A549 (cell line): Measurements from ENCODE around the gene HNRNPAB. TPM values are rescaled to one million over a fixed set of nuclear protein-coding genes. Genes with fewer than 3 reads are reported as not detected.

Experiments used
- ATAC-seq, 2 experiments: fragments of 200-7000 bp in 1 of 2; fragments of >200 bp in 1 of 2; cut with Nextera tagmentation in 1 of 2; cut with Tn5 transposase in 1 of 2; 3 replicates each; pipeline versions ENCODE4 v1.8.0 to v1.9.1; 2018 to 2020; ENCODE audit warnings: mild to moderate bottlenecking in 1 of 2, moderate library complexity in 1 of 2
- CTCF ChIA-PET: fragments of 300-600 bp; sonication (Branson Sonifier 250); formaldehyde crosslinking; extraction: SDS; loops from one replicate; lab custom pipeline; 2021; ENCODE audit warnings: antibody characterized with exemption, inconsistent platforms; lab: Yijun Ruan, JAX
- POLR2A ChIA-PET: fragments of 350-600 bp; formaldehyde crosslinking; extraction: SDS; loops from one replicate; lab custom pipeline; 2021; ENCODE audit warnings: antibody characterized with exemption, inconsistent platforms; lab: Yijun Ruan, JAX
- DNase-seq, 2 experiments: peaks; one replicate each; pipeline versions ENCODE4 v3.0.0 to v3.0.0-alpha.2; 2011 to 2016; ENCODE audit warnings: low read depth in 1 of 2, low spot score in 1 of 2
- FAIRE-seq: peaks from 2 replicates; lab custom pipeline; 2011; peaks lifted over from hg19 to GRCh38; lab: Jason Lieb, UNC
- H3K27ac ChIP-seq, 2 experiments: fragments of >200 bp; sonication (Bioruptor Twin); formaldehyde crosslinking; 3 replicates each; pipeline ENCODE4 v1.5.1; 2016 to 2017
- H3K4me1 ChIP-seq: fragments of >200 bp; sonication (Bioruptor Twin); formaldehyde crosslinking; 3 replicates; pipeline ENCODE4 v1.6.1; 2016
- H3K4me2 ChIP-seq: fragments of >200 bp; sonication (Bioruptor Twin); formaldehyde crosslinking; 3 replicates; pipeline ENCODE4 v1.6.1; 2016
- H3K4me3 ChIP-seq: fragments of >200 bp; sonication (Bioruptor Twin); formaldehyde crosslinking; 3 replicates; pipeline ENCODE4 v1.5.1; 2016
- H3K9me3 ChIP-seq: fragments of >200 bp; sonication (Bioruptor Twin); formaldehyde crosslinking; 3 replicates; pipeline ENCODE4 v1.6.1; 2016
- CBX2 ChIP-seq: fragments of 200-600 bp; sonication (generic); IDR thresholded peaks from 2 replicates; pipeline ENCODE4 v1.6.1; 2016; ENCODE audit warnings: low read depth, mild to moderate bottlenecking, borderline replicate concordance
- CEBPB ChIP-seq, 2 experiments: fragments of >200 bp in 1 of 2; sonication (Bioruptor Twin) in 1 of 2; formaldehyde crosslinking in 1 of 2; IDR thresholded peaks; 2 replicates each; pipeline ENCODE4 v1.6.1; 2012 to 2016
- CHD2 ChIP-seq: fragments of 150-350 bp; IDR thresholded peaks from 2 replicates; pipeline ENCODE4 v1.6.1; 2014; ENCODE audit warnings: low read length; ENCODE audit not compliant: partially characterized antibody
- CHD4 ChIP-seq: fragments of 200-600 bp; sonication (generic); IDR thresholded peaks from 2 replicates; pipeline ENCODE4 v1.6.1; 2016; ENCODE audit warnings: antibody characterized with exemption, mild to moderate bottlenecking, borderline replicate concordance
- EHMT2 ChIP-seq: fragments of 200-600 bp; sonication (generic); IDR thresholded peaks from 2 replicates; pipeline ENCODE4 v1.6.1; 2016; ENCODE audit warnings: antibody characterized with exemption, low read depth, mild to moderate bottlenecking, moderate library complexity
- ELK1 ChIP-seq: fragments of 150-350 bp; IDR thresholded peaks from 2 replicates; pipeline ENCODE4 v1.6.1; 2014; ENCODE audit warnings: low read depth, mild to moderate bottlenecking, low read length
- ESRRA ChIP-seq: fragments of 150-350 bp; IDR thresholded peaks from 2 replicates; pipeline ENCODE4 v1.6.1; 2014; ENCODE audit warnings: mild to moderate bottlenecking, low read length, borderline replicate concordance
- FOSB ChIP-seq: fragments of 250-450 bp; sonication (Bioruptor Pico); IDR thresholded peaks from 2 replicates; pipeline ENCODE4 v1.5.0; 2020; ENCODE audit warnings: mild to moderate bottlenecking, moderate library complexity
- FOSL2 ChIP-seq, 2 experiments: fragments of 450-650 bp in 1 of 2; fragments of >200 bp in 1 of 2; sonication (Bioruptor Twin) in 1 of 2; formaldehyde crosslinking; IDR thresholded peaks; 2 replicates each; pipeline versions ENCODE4 v1.5.0 to v1.6.1; 2016 to 2020; ENCODE audit warnings: mild to moderate bottlenecking in 1 of 2, moderate library complexity in 1 of 2
- HDAC2 ChIP-seq: fragments of 200-600 bp; sonication (generic); IDR thresholded peaks from 2 replicates; pipeline ENCODE4 v1.6.1; 2016
- HOXA7 ChIP-seq: fragments of 250-450 bp; sonication (Bioruptor Pico); IDR thresholded peaks from 2 replicates; pipeline ENCODE4 v1.5.0; 2020; ENCODE audit warnings: mild to moderate bottlenecking, moderate library complexity
- HOXB5 ChIP-seq: fragments of 250-450 bp; sonication (Bioruptor Pico); IDR thresholded peaks from 2 replicates; pipeline ENCODE4 v1.5.0; 2020; ENCODE audit warnings: mild to moderate bottlenecking, moderate library complexity
- KDM1A ChIP-seq: fragments of 200-600 bp; sonication (generic); IDR thresholded peaks from 2 replicates; pipeline ENCODE4 v1.6.1; 2016; ENCODE audit warnings: low read depth, mild to moderate bottlenecking
- KDM5A ChIP-seq: fragments of 200-600 bp; sonication (generic); IDR thresholded peaks from 2 replicates; pipeline ENCODE4 v1.6.1; 2016; ENCODE audit warnings: antibody characterized with exemption, mild to moderate bottlenecking
- MYC ChIP-seq: IDR thresholded peaks from 2 replicates; pipeline ENCODE4 v1.6.1; 2012; ENCODE audit warnings: mild to moderate bottlenecking, inconsistent platforms, low read length, improper control_type of control experiment, borderline replicate concordance
- NFE2L2 ChIP-seq: fragments of 150-350 bp; conservative IDR thresholded peaks from 2 replicates; pipeline ENCODE4 v1.6.1; 2014; ENCODE audit warnings: low read length
- NPAS2 ChIP-seq: fragments of 250-450 bp; sonication (Bioruptor Pico); IDR thresholded peaks from 2 replicates; pipeline ENCODE4 v1.8.0; 2022; ENCODE audit warnings: mild to moderate bottlenecking, moderate library complexity, borderline replicate concordance
- PHF8 ChIP-seq: fragments of 200-600 bp; sonication (generic); IDR thresholded peaks from 2 replicates; pipeline ENCODE4 v1.6.1; 2016; ENCODE audit warnings: low read depth, mild to moderate bottlenecking, antibody characterized with exemption, moderate library complexity, borderline replicate concordance
- POLR2AphosphoS2 ChIP-seq: conservative IDR thresholded peaks from 2 replicates; pipeline ENCODE4 v1.6.1; 2012; ENCODE audit warnings: low read length, improper control_type of control experiment, inconsistent platforms
- RARB ChIP-seq: fragments of 250-450 bp; sonication (Bioruptor Pico); IDR thresholded peaks from 2 replicates; pipeline ENCODE4 v1.8.0; 2021; ENCODE audit warnings: mild to moderate bottlenecking, moderate library complexity
- RFX5 ChIP-seq: fragments of 450-650 bp; IDR thresholded peaks from 2 replicates; pipeline ENCODE4 v1.7.1; 2014; ENCODE audit warnings: antibody characterized with exemption, mild to moderate bottlenecking, moderate library complexity
- RNF2 ChIP-seq: fragments of 200-600 bp; sonication (generic); IDR thresholded peaks from 2 replicates; pipeline ENCODE4 v1.6.1; 2016; ENCODE audit warnings: low read depth, mild to moderate bottlenecking, antibody characterized with exemption, moderate library complexity, borderline replicate concordance
- TFCP2L1 ChIP-seq: fragments of 250-450 bp; sonication (Bioruptor Pico); IDR thresholded peaks from 2 replicates; pipeline ENCODE4 v1.5.0; 2021; ENCODE audit warnings: mild to moderate bottlenecking
- TP53 ChIP-seq: fragments of 250-450 bp; sonication (Bioruptor Pico); IDR thresholded peaks from 2 replicates; pipeline ENCODE4 v1.5.0; 2021; ENCODE audit warnings: mild to moderate bottlenecking, moderate library complexity
- ZC3H11A ChIP-seq: fragments of 450-650 bp; IDR thresholded peaks from 2 replicates; pipeline ENCODE4 v1.6.1; 2014; ENCODE audit warnings: antibody characterized with exemption, mild to moderate bottlenecking
- WGBS: methylation state at CpG from one replicate; pipeline ENCODE4 v1.1.6; 2017; ENCODE audit errors: missing lambda C conversion rate; 5-methylcytosine and 5-hydroxymethylcytosine counted together
- polyA plus RNA-seq, 4 experiments: library from polyadenylated mRNA; depleted of rRNA in 3 of 4; stranded (reverse); fragments of >200 nt; fragmentation: RNase III in 1 of 4; extraction: RNeasy Plus Mini Kit Qiagen cat#74134 plus additional on column Dnase treatment in 1 of 4; gene quantifications; 2 replicates in 3 of 4; 3 replicates in 1 of 4; pipeline ENCODE4 v1.2.3, GENCODE V29; 2011 to 2017
- TF ChIP-seq, protein P1 (sequence below): fragments of >200 bp; sonication (Bioruptor Twin); formaldehyde crosslinking; IDR thresholded peaks from 3 replicates; pipeline ENCODE4 v1.6.1; 2016
- TF ChIP-seq, protein P2 (sequence below): fragments of 250-450 bp; sonication (Bioruptor Pico); IDR thresholded peaks from 2 replicates; pipeline ENCODE4 v1.5.0; 2020; ENCODE audit warnings: low read depth, mild to moderate bottlenecking, moderate library complexity

HNRNPAB gene
- polyA plus RNA-seq, 2 of the 4 experiments (the other 2 are of a cell fraction), result 200 to 352 TPM

GRCh38 chr5:178223828-178224335 is 19.5 kb downstream of the HNRNPAB start:
- Histone ChIP-seq H3K27ac (no peak overlapping the region), H3K4me1 (no peaks in the 10 kb centered on the region), H3K9me3 (no peaks in the 10 kb centered on the region), H3K4me2 (no peak overlapping the region), H3K4me3 (no peak overlapping the region)
- FAIRE-seq (no peak), DNase-seq (no peak), ATAC-seq (peak in 1 of 2 experiments; percentile 6; a peak in 3 of 6 replicates)
- ChIA-PET POLR2A (no interaction called here), CTCF (no interaction called here)
- no peak for TF ChIP-seq POLR2AphosphoS2
- TF ChIP-seq EHMT2, result no peak
- TF ChIP-seq KDM5A, result no peak
- TF ChIP-seq, protein P1, sequence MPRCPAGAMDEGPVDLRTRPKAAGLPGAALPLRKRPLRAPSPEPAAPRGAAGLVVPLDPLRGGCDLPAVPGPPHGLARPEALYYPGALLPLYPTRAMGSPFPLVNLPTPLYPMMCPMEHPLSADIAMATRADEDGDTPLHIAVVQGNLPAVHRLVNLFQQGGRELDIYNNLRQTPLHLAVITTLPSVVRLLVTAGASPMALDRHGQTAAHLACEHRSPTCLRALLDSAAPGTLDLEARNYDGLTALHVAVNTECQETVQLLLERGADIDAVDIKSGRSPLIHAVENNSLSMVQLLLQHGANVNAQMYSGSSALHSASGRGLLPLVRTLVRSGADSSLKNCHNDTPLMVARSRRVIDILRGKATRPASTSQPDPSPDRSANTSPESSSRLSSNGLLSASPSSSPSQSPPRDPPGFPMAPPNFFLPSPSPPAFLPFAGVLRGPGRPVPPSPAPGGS, result no peak
- no peak for TF ChIP-seq KDM1A
- TF ChIP-seq CBX2, result no peak
- no peak for TF ChIP-seq NFE2L2
- 84% methylated on average over 12 of the region's 13 CpGs for WGBS

DNA sequence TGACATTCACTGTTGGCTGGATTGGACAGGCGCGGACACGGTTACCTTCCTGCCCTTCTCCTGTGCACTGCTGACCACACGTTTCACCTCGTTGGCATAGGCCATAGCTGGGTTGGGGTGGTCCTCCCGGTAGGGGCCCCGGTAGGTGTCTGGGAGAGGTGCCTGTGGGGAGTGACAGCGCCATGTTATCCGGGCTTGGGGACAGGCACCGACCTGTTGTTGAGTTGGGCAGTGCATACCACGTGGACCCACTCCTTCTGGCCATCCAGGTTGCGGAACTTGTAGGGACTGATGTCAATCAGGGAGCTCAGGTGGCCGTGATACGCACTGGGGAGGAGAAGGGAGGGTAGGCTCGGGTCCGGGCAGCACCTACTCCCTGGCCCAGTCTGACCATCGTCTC is 20.1 kb downstream of the HNRNPAB start:
- ATAC-seq (no peak), DNase-seq (no peak), FAIRE-seq (no peak)
- Histone ChIP-seq H3K27ac (no peak overlapping the region), H3K4me3 (no peak overlapping the region), H3K4me2 (no peak overlapping the region), H3K9me3 (no peaks in the 10 kb centered on the region), H3K4me1 (no peaks in the 10 kb centered on the region)
- 94% methylated on average over 17 of the region's 17 CpGs for WGBS
- POLR2A ChIA-PET, result no interaction called here
- TF ChIP-seq TP53 (CRISPR knock-in tag) (no peak), NPAS2 (no peak), ZC3H11A (no peak), MYC (no peak), HDAC2 (no peak), RNF2 (no peak), POLR2AphosphoS2 (peak; percentile 88)
- CTCF ChIA-PET, result interaction anchor here (0.6 to 1.1 kb wide), 2 partner anchors 148 to 400 kb away, joined by 3 to 4 read pairs; no protein-coding TSS in a partner anchor

DNA sequence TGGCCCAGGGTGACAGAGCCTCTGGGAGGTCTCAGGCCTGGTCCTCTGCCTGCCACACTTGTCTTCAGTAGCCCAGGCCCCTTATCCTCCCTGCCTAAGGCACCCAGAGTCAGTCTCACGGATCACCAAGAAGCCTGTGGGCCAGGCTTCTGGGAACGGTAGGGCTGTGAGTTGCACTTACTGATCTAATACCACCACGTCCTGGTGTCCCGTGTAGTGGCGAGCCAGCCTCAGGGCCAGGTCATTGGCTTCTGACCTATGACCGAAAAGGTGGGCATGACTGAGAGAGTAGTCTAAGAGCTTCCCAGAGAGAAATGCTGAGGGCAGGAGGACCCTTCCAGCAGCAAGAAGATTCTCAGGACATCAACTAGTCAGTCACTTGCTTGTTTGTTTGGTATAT is 20.8 kb downstream of the HNRNPAB start:
- POLR2A ChIA-PET, result no interaction called here
- Histone ChIP-seq H3K4me2 (no peak overlapping the region), H3K9me3 (no peaks in the 10 kb centered on the region), H3K4me1 (no peaks in the 10 kb centered on the region; the same call in 2 of the 3 replicates), H3K27ac (no peak overlapping the region), H3K4me3 (no peak overlapping the region)
- TF ChIP-seq FOSB (CRISPR knock-in tag) (no peak), CHD2 (no peak), ELK1 (no peak), HOXB5 (CRISPR knock-in tag) (no peak), PHF8 (no peak), RNF2 (no peak), MYC (no peak), RFX5 (no peak), CHD4 (no peak), RARB (no peak), TFCP2L1 (CRISPR knock-in tag) (no peak), KDM1A (no peak), CEBPB (IDR thresholded peaks at IDR 0.05) (no peak), HOXA7 (CRISPR knock-in tag) (no peak), ESRRA (no peak), POLR2AphosphoS2 (no peak), FOSL2 (IDR thresholded peaks at IDR 0.05) (no peak), FOSL2 (CRISPR knock-in tag; IDR thresholded peaks at IDR 0.05) (no peak)
- TF ChIP-seq, protein P1, result no peak
- TF ChIP-seq, protein P2, sequence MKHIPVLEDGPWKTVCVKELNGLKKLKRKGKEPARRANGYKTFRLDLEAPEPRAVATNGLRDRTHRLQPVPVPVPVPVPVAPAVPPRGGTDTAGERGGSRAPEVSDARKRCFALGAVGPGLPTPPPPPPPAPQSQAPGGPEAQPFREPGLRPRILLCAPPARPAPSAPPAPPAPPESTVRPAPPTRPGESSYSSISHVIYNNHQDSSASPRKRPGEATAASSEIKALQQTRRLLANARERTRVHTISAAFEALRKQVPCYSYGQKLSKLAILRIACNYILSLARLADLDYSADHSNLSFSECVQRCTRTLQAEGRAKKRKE (CRISPR knock-in tag), result no peak
- ATAC-seq (no peak), DNase-seq (no peak), FAIRE-seq (no peak)
- CTCF ChIA-PET, result interaction anchor here (0.6 to 1.6 kb wide), 4 partner anchors 10 to 399 kb away, joined by 3 to 5 read pairs (median 4); no protein-coding TSS in a partner anchor
- 90% methylated on average over 5 of the region's 6 CpGs for WGBS
